HG02884 (cell line): ENCODE data around the gene NXPE3.
"Not testable (repeated sequence)": the region's sequence is repeated elsewhere in the genome, so short reads cannot be mapped to it uniquely, and the experiment has no call there.

Experiments used
- ATAC-seq: cut with Tn5 transposase; IDR thresholded peaks from one replicate; pipeline ENCODE4 v1.9.1; 2021; ENCODE audit warnings: mild to moderate bottlenecking, moderate library complexity; ENCODE audit not compliant: unreplicated experiment

NXPE3 gene

GRCh38 chr3:101779047-101779821, at the start of gene NXPE3:
Gene NXPE3, plus strand, starts transcription at chr3:101779211. Its CDS starts 6,386 bp downstream, at chr3:101785597.
- ATAC-seq, result peak; percentile 93

- no peak for ATAC-seq
These were observed 49.4 kb upstream of the NXPE3 start for GRCh38 chr3:101729586-101729985.

- no peak for ATAC-seq
These were observed 48.2 kb upstream of the NXPE3 start for GRCh38 chr3:101730839-101731238.

GRCh38 chr3:101732240-101732641, 46.8 kb upstream of the NXPE3 start:
- no peak for ATAC-seq

GRCh38 chr3:101735833-101736232, 43.2 kb upstream of the NXPE3 start:
- no peak for ATAC-seq

- not testable (repeated sequence) for ATAC-seq
These were observed 37.1 kb upstream of the NXPE3 start for GRCh38 chr3:101741914-101742313.

GRCh38 chr3:101744811-101745210, 34.2 kb upstream of the NXPE3 start:
- ATAC-seq, result no peak

GRCh38 chr3:101745934-101746333, 33.1 kb upstream of the NXPE3 start:
- not testable (repeated sequence) for ATAC-seq

GRCh38 chr3:101753386-101754113, 25.5 kb upstream of the NXPE3 start:
- ATAC-seq, result not testable (repeated sequence)

GRCh38 chr3:101758224-101758623, 20.8 kb upstream of the NXPE3 start:
- no peak for ATAC-seq

- ATAC-seq, result no peak
These were observed 16.9 kb upstream of the NXPE3 start for GRCh38 chr3:101762041-101762646.

GRCh38 chr3:101777745-101778281, 1.2 kb upstream of the NXPE3 start:
- not testable (repeated sequence) for ATAC-seq

- no peak for ATAC-seq
These were observed 495 bp upstream of the NXPE3 start for GRCh38 chr3:101778385-101779046.

- ATAC-seq, result no peak
These were observed 891 bp downstream of the NXPE3 start for GRCh38 chr3:101779822-101780381.

- ATAC-seq, result no peak
These were observed 1.6 kb downstream of the NXPE3 start for GRCh38 chr3:101780661-101781060.

- no peak for ATAC-seq
These were observed 2.2 kb downstream of the NXPE3 start for GRCh38 chr3:101781166-101781565.

GRCh38 chr3:101784855-101785613, 6.0 kb downstream of the NXPE3 start:
- no peak for ATAC-seq

GRCh38 chr3:101791778-101792177, 12.8 kb downstream of the NXPE3 start:
- peak; percentile 96 for ATAC-seq

- ATAC-seq, result no peak
These were observed 17.2 kb downstream of the NXPE3 start for GRCh38 chr3:101796077-101796680.
